Stimulated activated CD8-positive, alpha-beta memory T cell treated with anti-CD3 and anti-CD28 coated beads, Interleukin-15, amount 100 ng/mL, for 48 hours (primary cell): Measurements from ENCODE around the gene GCC2.
"Not testable (repeated sequence)": the region's sequence is repeated elsewhere in the genome, so short reads cannot be mapped to it uniquely, and the experiment has no call there.

Experiments used
- DNase-seq, 2 donors: peaks; one replicate each; pipeline ENCODE4 v3.0.0-alpha.2; 2020; ENCODE audit warnings: low read depth in 2 of 2

Gene GCC2

GRCh38 chr2:108514478-108514877, 65.5 kb downstream of the GCC2 start:
- DNase-seq: not testable (repeated sequence)

GRCh38 chr2:108524688-108525087, 75.7 kb downstream of the GCC2 start:
- DNase-seq: not testable (repeated sequence)

- not testable (repeated sequence) for DNase-seq
Measured at GRCh38 chr2:108525258-108525657, 76.3 kb downstream of the GCC2 start.

- DNase-seq: no peak
Measured at GRCh38 chr2:108531674-108532055, 82.7 kb downstream of the GCC2 start.

- peak; percentile 79 to 80 for DNase-seq
Measured at GRCh38 chr2:108533832-108534583, 85.0 kb downstream of the GCC2 start, which contains the start of gene LIMS1. Gene LIMS1, plus strand, starts transcription at chr2:108534470. Its CDS starts 93 bp downstream, at chr2:108534563.

GRCh38 chr2:108534584-108535356, 85.8 kb downstream of the GCC2 start:
- peak; percentile 20 to 23 for DNase-seq

- DNase-seq: no peak
Measured at GRCh38 chr2:108535357-108535631, 86.3 kb downstream of the GCC2 start.

GRCh38 chr2:108536133-108536780, 87.3 kb downstream of the GCC2 start:
- DNase-seq: no peak

GRCh38 chr2:108536911-108537310, 87.9 kb downstream of the GCC2 start:
- no peak for DNase-seq

GRCh38 chr2:108538000-108538625, 89.1 kb downstream of the GCC2 start:
- no peak for DNase-seq

- no peak for DNase-seq
Measured at GRCh38 chr2:108541451-108541850, 92.4 kb downstream of the GCC2 start.

GRCh38 chr2:108542071-108542470, 93.1 kb downstream of the GCC2 start:
- DNase-seq: no peak

- no peak for DNase-seq
Measured at GRCh38 chr2:108547606-108548005, 98.6 kb downstream of the GCC2 start.

- DNase-seq: no peak
Measured at GRCh38 chr2:108548208-108549003, 99.4 kb downstream of the GCC2 start.

- no peak for DNase-seq
Measured at GRCh38 chr2:108552566-108552965, 103.6 kb downstream of the GCC2 start.

- no peak for DNase-seq
Measured at GRCh38 chr2:108553209-108553919, 104.4 kb downstream of the GCC2 start.

GRCh38 chr2:108554528-108554927, 105.5 kb downstream of the GCC2 start:
- no peak for DNase-seq

- DNase-seq: no peak
Measured at GRCh38 chr2:108555572-108555971, 106.6 kb downstream of the GCC2 start.

GRCh38 chr2:108556581-108556980, 107.6 kb downstream of the GCC2 start:
- DNase-seq: not testable (repeated sequence)
